ENCODE measurements around the gene SOX30. TPM values are rescaled to one million over a fixed set of nuclear protein-coding genes. Genes with fewer than 3 reads are reported as not detected.

Gene SOX30
- total RNA-seq, 1 donor from 2014 or later, result 0.17 TPM

DNA sequence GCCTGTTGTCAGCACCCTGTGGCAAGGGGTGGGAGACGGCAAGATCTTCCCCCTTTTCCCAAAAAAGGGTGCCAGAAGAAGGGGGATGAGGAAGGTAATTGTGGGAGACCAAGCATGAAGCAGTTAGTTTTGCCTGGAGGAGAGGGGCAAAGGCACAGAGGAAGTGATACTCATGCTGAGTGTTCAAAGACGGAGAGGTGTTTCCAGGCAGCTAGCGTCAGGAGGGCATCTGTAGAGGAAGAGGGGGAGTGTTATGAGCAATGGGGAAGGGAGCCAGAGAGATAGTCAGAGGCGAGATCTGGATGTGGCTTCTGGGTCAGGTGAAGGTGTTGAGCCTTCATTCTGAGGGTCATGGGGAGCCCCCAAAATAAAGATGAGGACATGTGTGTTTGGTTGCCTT is 49.7 kb downstream of the SOX30 start:
- Histone ChIP-seq H3K9me3 (ENCODE audit: low read depth) (no peaks in the 10 kb centered on the region), H3K4me3 (no peak overlapping the region), H3K27me3 (no peaks in the 10 kb centered on the region), H2AFZ (replicated peaks) (no peak overlapping the region), H3K36me3 (no peaks in the 10 kb centered on the region), H4K20me1 (ENCODE audit: low read depth) (no peaks in the 10 kb centered on the region), H3K9ac (no peak overlapping the region), H3F3A (ENCODE audit: low read depth) (no peaks in the 10 kb centered on the region), H3K4me1 (no peaks in the 10 kb centered on the region), H3K27ac (no peak overlapping the region), H3K4me2 (no peak overlapping the region), H3K79me2 (ENCODE audit: low read depth) (no peaks in the 10 kb centered on the region)
- Mint-ChIP-seq H3K27me3 (ENCODE audit: insufficient read depth, low read depth) (peaks cover 2% of the 10 kb centered on the region), H3K27ac (no peak overlapping the region), H3K9me3 (no peaks in the 10 kb centered on the region), H3K36me3 (no peaks in the 10 kb centered on the region), H3K4me3 (no peak overlapping the region), H3K4me1 (peaks cover 2% of the 10 kb centered on the region)
- TF ChIP-seq, protein P1, sequence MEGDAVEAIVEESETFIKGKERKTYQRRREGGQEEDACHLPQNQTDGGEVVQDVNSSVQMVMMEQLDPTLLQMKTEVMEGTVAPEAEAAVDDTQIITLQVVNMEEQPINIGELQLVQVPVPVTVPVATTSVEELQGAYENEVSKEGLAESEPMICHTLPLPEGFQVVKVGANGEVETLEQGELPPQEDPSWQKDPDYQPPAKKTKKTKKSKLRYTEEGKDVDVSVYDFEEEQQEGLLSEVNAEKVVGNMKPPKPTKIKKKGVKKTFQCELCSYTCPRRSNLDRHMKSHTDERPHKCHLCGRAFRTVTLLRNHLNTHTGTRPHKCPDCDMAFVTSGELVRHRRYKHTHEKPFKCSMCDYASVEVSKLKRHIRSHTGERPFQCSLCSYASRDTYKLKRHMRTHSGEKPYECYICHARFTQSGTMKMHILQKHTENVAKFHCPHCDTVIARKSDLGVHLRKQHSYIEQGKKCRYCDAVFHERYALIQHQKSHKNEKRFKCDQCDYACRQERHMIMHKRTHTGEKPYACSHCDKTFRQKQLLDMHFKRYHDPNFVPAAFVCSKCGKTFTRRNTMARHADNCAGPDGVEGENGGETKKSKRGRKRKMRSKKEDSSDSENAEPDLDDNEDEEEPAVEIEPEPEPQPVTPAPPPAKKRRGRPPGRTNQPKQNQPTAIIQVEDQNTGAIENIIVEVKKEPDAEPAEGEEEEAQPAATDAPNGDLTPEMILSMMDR (IDR thresholded peaks at IDR 0.05), result no peak
- TF ChIP-seq EZH2phosphoT487 (IDR thresholded peaks at IDR 0.05) (no peak), EZH2 (IDR thresholded peaks at IDR 0.05) (no peak)
- no peak for DNase-seq (ENCODE audit: low spot score)

DNA sequence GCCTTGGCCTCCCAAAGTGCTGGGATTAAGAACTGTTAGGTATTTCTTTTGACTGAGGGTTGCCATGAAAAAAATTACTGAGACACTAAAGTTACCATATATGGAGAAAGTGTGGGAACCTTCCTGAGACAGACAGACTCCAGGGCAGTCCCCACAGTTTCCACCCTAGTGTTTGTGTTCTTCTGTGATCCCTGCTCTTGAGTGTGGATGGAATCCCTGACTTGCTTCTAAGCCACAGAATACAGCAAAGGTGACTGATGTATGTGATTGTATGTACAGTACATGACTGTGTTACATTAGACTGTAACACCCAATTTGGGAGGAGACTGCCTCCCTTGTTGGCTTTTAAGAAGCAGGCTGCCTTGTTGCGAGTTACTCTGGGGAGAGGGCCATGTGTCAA is 52.0 kb downstream of the SOX30 start:
- Histone ChIP-seq H3K9me3 (ENCODE audit: low read depth) (no peaks in the 10 kb centered on the region), H3K4me2 (no peak overlapping the region), H3K27me3 (no peaks in the 10 kb centered on the region), H3K36me3 (no peaks in the 10 kb centered on the region), H3F3A (ENCODE audit: low read depth) (no peaks in the 10 kb centered on the region), H2AFZ (replicated peaks) (no peak overlapping the region), H3K9ac (no peak overlapping the region), H4K20me1 (ENCODE audit: low read depth) (no peaks in the 10 kb centered on the region), H3K4me3 (no peak overlapping the region), H3K4me1 (no peaks in the 10 kb centered on the region), H3K27ac (no peak overlapping the region), H3K79me2 (ENCODE audit: low read depth) (no peaks in the 10 kb centered on the region)
- Mint-ChIP-seq H3K27ac (no peak overlapping the region), H3K4me1 (peaks cover 2% of the 10 kb centered on the region), H3K27me3 (ENCODE audit: insufficient read depth, low read depth) (peaks cover 5% of the 10 kb centered on the region), H3K36me3 (no peaks in the 10 kb centered on the region), H3K4me3 (no peak overlapping the region), H3K9me3 (no peaks in the 10 kb centered on the region)
- DNase-seq (ENCODE audit: low spot score), result no peak
- TF ChIP-seq EZH2 (IDR thresholded peaks at IDR 0.05) (no peak), EZH2phosphoT487 (IDR thresholded peaks at IDR 0.05) (no peak)
- TF ChIP-seq, protein P1 (IDR thresholded peaks at IDR 0.05), result no peak

DNA sequence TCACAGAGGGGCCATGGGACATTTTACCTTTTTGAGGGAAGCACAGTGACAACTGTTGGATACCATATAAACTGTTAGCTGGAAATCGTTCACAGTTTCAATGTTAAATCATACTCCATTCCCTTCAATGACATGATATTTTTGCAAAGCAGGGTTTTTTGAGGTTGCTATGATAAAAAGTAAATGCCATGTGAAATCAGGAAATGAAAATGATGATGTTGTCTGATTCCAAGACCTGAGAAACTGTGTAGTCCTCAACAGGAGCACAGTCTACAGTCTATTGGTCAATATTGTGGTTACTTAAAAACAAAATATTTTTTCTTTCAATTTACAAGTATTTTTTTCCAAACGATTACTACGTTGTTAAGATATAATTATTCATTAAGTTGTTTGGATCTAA is 52.7 kb downstream of the SOX30 start:
- Histone ChIP-seq H4K20me1 (ENCODE audit: low read depth) (no peaks in the 10 kb centered on the region), H3K36me3 (no peaks in the 10 kb centered on the region), H3K4me2 (no peak overlapping the region), H2AFZ (replicated peaks) (no peak overlapping the region), H3K79me2 (ENCODE audit: low read depth) (no peaks in the 10 kb centered on the region), H3K9me3 (ENCODE audit: low read depth) (no peaks in the 10 kb centered on the region), H3K4me3 (no peak overlapping the region), H3K4me1 (no peaks in the 10 kb centered on the region), H3K27me3 (no peaks in the 10 kb centered on the region), H3F3A (ENCODE audit: low read depth) (no peaks in the 10 kb centered on the region), H3K9ac (no peak overlapping the region), H3K27ac (no peak overlapping the region)
- peaks cover 5% of the 10 kb centered on the region for H3K4me1 Mint-ChIP-seq
- peaks cover 5% of the 10 kb centered on the region for H3K27me3 Mint-ChIP-seq (ENCODE audit: insufficient read depth, low read depth)
- no peaks in the 10 kb centered on the region for H3K9me3 Mint-ChIP-seq
- no peak for DNase-seq (ENCODE audit: low spot score)
- H3K4me3 Mint-ChIP-seq, result no peak overlapping the region
- no peak overlapping the region for H3K27ac Mint-ChIP-seq
- H3K36me3 Mint-ChIP-seq, result no peaks in the 10 kb centered on the region
- TF ChIP-seq EZH2phosphoT487 (IDR thresholded peaks at IDR 0.05), result no peak
- TF ChIP-seq, protein P1 (IDR thresholded peaks at IDR 0.05), result no peak
- no peak for TF ChIP-seq EZH2 (IDR thresholded peaks at IDR 0.05)
